Small intestine (tissue), 7 donors: Measurements from ENCODE around the gene GID8. TPM values are rescaled to one million over a fixed set of nuclear protein-coding genes. Genes with fewer than 3 reads are reported as not detected.
"Not testable (repeated sequence)": the region's sequence is repeated elsewhere in the genome, so short reads cannot be mapped to it uniquely, and the experiment has no call there.

Source experiments
- DNase-seq, 2 donors: peaks; one replicate each; pipeline versions ENCODE4 v3.0.0 to v3.0.0-alpha.2; 2013
- FAIRE-seq: peaks from 2 replicates; lab custom pipeline; 2012; peaks lifted over from hg19 to GRCh38; lab: Jason Lieb, UNC
- H3K27ac ChIP-seq, 3 donors: one replicate each; pipeline ENCODE4 v1.5.1; 2013; ENCODE audit warnings: low read length in 2 of 3, mild to moderate bottlenecking in 2 of 3, control low read depth in 1 of 3, inconsistent platforms in 1 of 3, low read depth in 1 of 3, moderate library complexity in 1 of 3
- H3K27me3 ChIP-seq, 3 donors: one replicate each; pipeline ENCODE4 v1.6.1; 2013; ENCODE audit warnings: low read length in 3 of 3, inconsistent platforms in 1 of 3; ENCODE audit not compliant: control insufficient read depth in 3 of 3, insufficient read depth in 3 of 3
- H3K36me3 ChIP-seq, 3 donors: one replicate each; pipeline ENCODE4 v1.6.1; 2013; ENCODE audit warnings: low read length in 3 of 3, inconsistent platforms in 1 of 3, low read depth in 1 of 3, mild to moderate bottlenecking in 1 of 3, moderate library complexity in 1 of 3; ENCODE audit not compliant: control insufficient read depth in 3 of 3, insufficient read depth in 2 of 3
- H3K4me1 ChIP-seq, 3 donors: one replicate each; pipeline ENCODE4 v1.6.1; 2013; ENCODE audit warnings: low read length in 2 of 3, inconsistent platforms in 1 of 3, low read depth in 1 of 3, mild to moderate bottlenecking in 1 of 3, moderate library complexity in 1 of 3; ENCODE audit not compliant: control insufficient read depth in 3 of 3, insufficient read depth in 2 of 3
- H3K4me3 ChIP-seq, 3 donors: one replicate each; pipeline ENCODE4 v1.5.1; 2013; ENCODE audit warnings: low read length in 3 of 3, control low read depth in 1 of 3, inconsistent platforms in 1 of 3, low read depth in 1 of 3, mild to moderate bottlenecking in 1 of 3, moderate library complexity in 1 of 3
- H3K9me3 ChIP-seq, 2 donors: one replicate each; pipeline ENCODE4 v1.6.1; 2013; ENCODE audit warnings: low read depth in 1 of 2, low read length in 1 of 2; ENCODE audit not compliant: control insufficient read depth in 2 of 2, insufficient read depth in 1 of 2
- WGBS, 3 donors: extraction: QIAGEN DNeasy Blood & Tissue Kit; methylation state at CpG; one replicate each; pipeline ENCODE4 v1.1.7; 2013; 5-methylcytosine and 5-hydroxymethylcytosine counted together
- polyA plus RNA-seq, 4 donors: library from polyadenylated mRNA; stranded (reverse) in 3 of 4; unstranded in 1 of 4; fragments of 200-250 nt in 3 of 4; fragments of 120-200 nt in 1 of 4; gene quantifications; one replicate each; pipeline versions ENCODE4 v1.2.1 to v1.2.3, GENCODE V29; 2013
- donor health status: healthy with polysubstance abuse.
- donor health status: control.
- donor health status: control.
- donor health status: Bipolar disorder and iron deficiency.
- donor health status: healthy.

The GID8 gene
- polyA plus RNA-seq, 4 donors: 14.3 to 31.0 (median 17.1) TPM

DNA sequence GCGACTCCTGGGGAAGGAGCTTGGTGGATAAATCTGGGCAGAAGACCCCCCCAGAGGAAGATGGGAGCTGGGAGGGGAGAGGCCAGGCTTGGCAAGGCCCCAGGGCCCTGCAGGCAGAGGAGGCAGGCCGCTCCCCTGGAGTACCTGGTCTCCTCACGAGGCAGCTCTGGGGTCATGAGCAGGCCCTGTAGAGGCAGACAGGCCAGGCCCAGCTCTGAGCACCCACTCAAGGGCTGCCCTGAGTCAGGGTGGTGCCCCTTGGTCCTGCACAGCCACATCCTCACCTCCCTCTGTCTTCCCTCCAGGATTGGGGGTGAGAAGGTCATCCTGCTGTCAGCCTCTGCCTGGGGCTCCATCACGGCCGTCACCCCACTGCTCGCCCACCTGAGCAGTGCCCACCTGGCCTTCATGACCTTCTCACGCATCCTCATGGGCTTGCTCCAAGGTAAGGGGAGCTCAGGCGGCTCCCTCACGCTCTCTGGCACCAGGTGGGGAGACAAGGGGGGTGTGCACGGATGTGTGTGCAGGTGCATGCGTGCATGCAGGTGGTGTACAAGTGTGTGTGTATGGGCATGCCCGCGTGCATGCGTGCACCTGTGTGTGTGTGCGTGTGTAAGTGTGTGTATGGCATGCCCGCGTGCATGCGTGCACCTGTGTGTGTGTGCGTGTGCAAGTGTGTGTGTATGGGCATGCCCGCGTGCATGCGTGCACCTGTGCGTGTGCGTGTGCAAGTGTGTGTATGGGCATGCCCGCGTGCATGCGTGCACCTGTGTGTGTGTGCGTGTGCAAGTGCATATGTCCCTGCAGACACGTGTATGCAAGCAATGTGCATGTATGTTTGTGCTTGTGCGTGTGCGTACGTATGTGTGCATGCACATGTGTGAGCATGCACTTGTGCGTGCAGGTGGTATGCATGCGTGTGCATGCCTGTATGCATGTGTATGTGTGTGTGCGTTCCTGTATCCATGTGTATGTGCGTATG lies 19.5 kb downstream of the GID8 start:
- DNase-seq (no peak), FAIRE-seq (no peak)
- no peak overlapping the region for H3K27ac ChIP-seq
- H3K36me3 ChIP-seq: peaks cover 0 to 32% (median 0%) of the 10 kb centered on the region in 3 donors
- H3K4me3 ChIP-seq: no peak overlapping the region
- WGBS, 3 donors: 94 to 96% (median 96%) methylated on average over 34 to 36 of the region's 36 CpGs
- no peaks in the 10 kb centered on the region for H3K9me3 ChIP-seq
- peaks cover 0 to 25% (median 0%) of the 10 kb centered on the region in 3 donors for H3K4me1 ChIP-seq
- no peaks in the 10 kb centered on the region for H3K27me3 ChIP-seq

DNA sequence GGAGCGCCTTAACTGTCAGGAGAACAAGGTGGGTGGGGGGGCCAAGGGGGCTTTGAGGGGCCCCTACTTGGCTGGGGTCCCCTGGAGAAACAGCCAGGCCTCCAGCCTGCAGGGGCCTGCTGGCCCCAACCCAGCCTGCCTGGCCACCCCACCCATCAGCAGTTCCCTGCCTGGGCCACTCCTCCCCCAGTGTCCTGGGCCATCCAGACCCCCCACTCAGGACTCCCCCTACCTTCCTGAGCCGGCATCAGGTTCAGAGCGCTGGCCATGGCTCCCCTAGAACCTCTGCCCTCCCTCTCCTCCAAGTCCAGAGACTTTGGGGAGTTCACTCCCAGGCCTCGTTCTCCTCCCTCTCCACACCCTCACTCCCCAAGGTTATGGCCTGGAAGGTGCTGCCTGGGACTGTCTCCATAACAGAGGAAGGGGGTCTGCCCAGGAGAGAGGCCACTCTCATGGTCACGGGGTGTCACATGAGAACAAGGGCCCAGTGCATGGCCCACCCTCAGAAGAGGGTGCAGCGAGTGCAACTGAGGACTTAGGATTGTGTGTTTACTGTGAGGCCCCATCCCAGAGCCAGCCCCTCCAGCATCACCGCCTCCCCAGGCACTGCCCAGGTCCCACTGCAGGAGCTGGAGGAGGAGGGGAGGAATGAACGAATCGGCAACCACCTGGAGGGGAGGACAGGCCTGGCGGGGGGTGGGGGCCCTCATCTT lies 20.6 kb downstream of the GID8 start:
- no peaks in the 10 kb centered on the region for H3K27me3 ChIP-seq
- no peak overlapping the region for H3K4me3 ChIP-seq
- no peaks in the 10 kb centered on the region for H3K9me3 ChIP-seq
- peaks cover 0 to 42% (median 0%) of the 10 kb centered on the region in 3 donors for H3K36me3 ChIP-seq
- DNase-seq (no peak), FAIRE-seq (no peak)
- H3K27ac ChIP-seq: no peak overlapping the region
- WGBS, 3 donors: 70 to 77% (median 76%) methylated on average over 10 of the region's 10 CpGs
- H3K4me1 ChIP-seq: peaks cover 0 to 17% (median 0%) of the 10 kb centered on the region in 3 donors

DNA sequence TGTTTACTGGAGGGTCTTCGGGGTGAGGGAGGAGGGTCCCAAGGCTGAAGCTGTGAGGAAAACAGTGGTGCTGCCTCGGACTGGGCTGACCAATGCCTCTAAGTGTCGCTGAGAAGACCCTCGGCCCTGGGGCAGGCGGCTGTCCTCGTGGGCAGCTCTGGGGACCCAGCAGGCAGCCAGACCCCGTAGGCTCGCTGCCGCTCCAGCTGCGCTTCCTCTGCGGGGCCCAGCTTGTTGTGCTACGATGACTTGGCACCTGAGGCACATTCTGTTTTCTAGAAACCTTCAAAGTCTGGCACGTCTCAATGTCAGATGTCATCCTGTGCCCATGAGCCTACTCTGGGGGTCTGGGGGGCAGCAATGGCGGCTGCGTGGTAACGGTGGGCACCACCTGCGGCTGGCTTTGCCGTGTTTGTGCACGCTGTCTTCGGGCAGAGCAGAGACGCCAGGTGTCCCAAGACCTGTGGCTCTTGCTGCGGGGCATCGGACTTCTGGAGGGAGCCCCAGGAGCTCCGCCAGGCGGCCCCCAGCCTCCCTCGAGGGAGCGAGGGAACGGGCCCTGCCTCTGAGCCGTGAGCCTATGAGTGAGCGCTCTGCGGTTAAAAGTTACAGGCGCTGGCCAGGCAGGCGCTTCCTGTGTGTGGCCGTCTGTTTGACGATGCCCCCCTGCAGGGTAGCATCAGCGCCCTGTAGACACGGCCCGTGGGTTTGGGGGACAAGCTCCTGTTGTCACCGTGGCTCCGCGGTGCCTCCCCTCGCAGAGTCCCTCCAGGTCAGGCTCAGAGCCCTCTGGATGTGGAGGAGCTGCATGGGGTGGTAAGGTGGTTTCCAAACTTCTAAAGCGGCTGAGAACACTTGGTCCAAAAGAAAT lies 21.4 kb downstream of the GID8 start:
- no peak for DNase-seq
- peaks cover 0 to 50% (median 0%) of the 10 kb centered on the region in 3 donors for H3K36me3 ChIP-seq
- no peak overlapping the region for H3K27ac ChIP-seq
- H3K4me3 ChIP-seq: no peak overlapping the region
- FAIRE-seq: no peak
- H3K27me3 ChIP-seq: no peaks in the 10 kb centered on the region
- no peaks in the 10 kb centered on the region for H3K9me3 ChIP-seq
- 62 to 83% (median 68%) methylated on average over 41 to 43 of the region's 43 CpGs for WGBS, 3 donors
- peaks cover 0 to 10% (median 0%) of the 10 kb centered on the region in 3 donors for H3K4me1 ChIP-seq

DNA sequence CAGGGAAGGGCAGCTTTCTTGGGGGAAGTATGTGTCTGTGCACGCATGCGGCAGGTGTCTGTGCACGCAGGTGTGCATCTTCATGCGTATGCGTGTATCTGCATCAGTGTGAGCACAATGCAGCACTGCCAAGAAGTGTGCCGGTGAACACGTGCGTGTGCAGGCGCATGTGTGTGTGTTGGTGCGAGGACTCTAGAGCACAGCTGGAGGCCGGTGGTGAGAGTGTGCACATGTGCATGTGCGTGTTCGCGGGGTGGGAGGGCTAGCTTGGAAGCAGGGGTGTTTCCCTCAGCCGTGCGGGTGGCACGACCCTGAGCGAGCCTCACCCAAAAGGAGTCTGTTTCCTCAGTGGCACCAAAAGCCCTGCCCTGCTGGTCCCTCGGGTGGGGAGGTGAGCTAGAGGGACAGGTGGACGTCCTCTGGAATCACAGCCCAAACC lies 22.1 kb downstream of the GID8 start:
- Histone ChIP-seq H3K27me3 (no peaks in the 10 kb centered on the region), H3K27ac (no peak overlapping the region), H3K4me3 (no peak overlapping the region), H3K9me3 (no peaks in the 10 kb centered on the region), H3K36me3 (peaks cover 0 to 57% (median 0%) of the 10 kb centered on the region in 3 donors), H3K4me1 (peaks cover 0 to 6% (median 0%) of the 10 kb centered on the region in 3 donors)
- 85 to 92% (median 90%) methylated on average over 20 of the region's 20 CpGs for WGBS, 3 donors
- FAIRE-seq: no peak
- no peak for DNase-seq

DNA sequence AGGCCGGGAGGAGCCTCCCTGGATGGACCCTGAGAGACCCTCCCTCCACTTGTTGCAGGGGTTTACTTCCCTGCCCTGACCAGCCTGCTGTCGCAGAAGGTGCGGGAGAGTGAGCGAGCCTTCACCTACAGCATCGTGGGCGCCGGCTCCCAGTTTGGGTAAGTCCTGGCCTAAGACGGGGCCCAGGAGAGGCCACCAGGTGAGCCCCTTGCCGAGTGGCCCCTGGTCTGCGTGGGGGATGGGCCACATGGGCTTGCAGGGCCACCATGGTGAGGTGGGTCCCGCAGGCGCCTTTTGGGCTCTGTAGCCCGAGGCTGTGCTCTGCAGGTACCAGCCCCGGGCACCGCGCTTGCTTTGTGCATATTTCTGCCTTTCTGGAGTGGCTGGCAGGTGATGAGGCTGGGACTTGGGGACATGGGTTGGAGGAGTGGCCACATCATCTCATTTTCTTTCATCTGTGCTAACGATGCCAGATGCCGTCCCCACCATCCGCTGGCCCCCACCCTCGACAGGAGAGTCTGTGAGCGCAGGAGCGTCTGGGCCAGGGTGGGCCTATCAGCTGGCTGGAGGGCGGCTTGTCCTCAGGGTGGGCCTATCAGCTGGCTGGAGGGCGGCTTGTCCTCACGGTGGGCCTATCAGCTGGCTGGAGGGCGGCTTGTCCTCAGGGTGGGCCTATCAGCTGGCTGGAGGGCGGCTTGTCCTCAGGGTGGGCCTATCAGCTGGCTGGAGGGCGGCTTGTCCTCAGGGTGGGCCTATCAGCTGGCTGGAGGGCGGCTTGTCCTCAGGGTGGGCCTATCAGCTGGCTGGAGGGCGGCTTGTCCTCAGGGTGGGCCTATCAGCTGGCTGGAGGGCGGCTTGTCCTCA lies 22.7 kb downstream of the GID8 start:
- not testable (repeated sequence) for H3K4me1 ChIP-seq, FAIRE-seq, DNase-seq, H3K9me3 ChIP-seq, H3K4me3 ChIP-seq, H3K27me3 ChIP-seq, H3K27ac ChIP-seq
- peaks cover 0 to 61% (median 0%) of the 10 kb centered on the region in 3 donors for H3K36me3 ChIP-seq
- 88 to 90% (median 89%) methylated on average over 23 to 26 of the region's 31 CpGs for WGBS, 3 donors

DNA sequence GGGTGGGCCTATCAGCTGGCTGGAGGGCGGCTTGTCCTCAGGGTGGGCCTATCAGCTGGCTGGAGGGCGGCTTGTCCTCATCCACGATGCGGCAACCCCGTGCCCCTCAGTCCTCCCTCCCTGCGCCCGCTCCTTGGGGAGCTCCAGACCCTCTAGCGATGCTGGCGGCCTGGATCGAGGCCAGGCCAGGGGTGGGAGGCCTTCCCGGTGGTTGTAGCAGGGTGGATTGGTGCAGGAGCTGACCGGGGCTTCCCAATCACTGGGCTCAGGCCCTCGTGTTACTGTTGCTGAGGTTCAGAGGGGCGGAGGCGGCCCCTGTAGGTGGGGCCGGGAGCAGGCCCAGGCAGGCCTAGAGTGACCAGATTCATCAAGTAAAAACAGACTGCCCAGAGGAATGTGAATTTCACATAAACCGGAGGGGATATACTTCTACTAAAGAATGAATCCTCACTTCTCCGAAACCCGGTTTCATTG lies 23.4 kb downstream of the GID8 start:
- Histone ChIP-seq H3K27ac (no peak overlapping the region), H3K4me1 (no peaks in the 10 kb centered on the region), H3K9me3 (no peaks in the 10 kb centered on the region), H3K27me3 (no peaks in the 10 kb centered on the region), H3K4me3 (no peak overlapping the region), H3K36me3 (peaks cover 0 to 58% (median 0%) of the 10 kb centered on the region in 3 donors)
- DNase-seq (no peak), FAIRE-seq (no peak)
- 85 to 88% (median 87%) methylated on average over 18 to 19 of the region's 19 CpGs for WGBS, 3 donors

DNA sequence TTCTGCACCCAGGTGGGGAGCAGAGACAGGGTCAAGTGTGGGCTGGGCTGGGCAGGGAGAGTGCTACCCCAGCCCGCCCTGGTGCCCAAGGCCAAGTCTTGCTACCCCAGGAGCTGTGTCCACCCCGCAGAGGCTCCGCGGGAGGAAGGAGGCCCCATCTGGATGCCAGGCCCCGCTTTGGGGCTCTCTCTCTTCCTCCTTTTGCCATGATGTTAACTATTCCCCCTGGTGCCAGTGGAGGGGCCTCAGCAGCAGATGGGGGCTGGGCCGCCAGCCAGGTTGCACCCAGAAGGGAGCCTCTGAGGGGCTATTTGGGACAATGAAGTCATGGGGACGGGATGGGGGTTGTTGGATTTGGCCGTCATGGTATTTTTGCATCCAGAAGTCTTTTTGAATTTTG lies 23.9 kb downstream of the GID8 start:
- H3K4me3 ChIP-seq: no peak overlapping the region
- 89 to 97% (median 96%) methylated on average over 8 of the region's 8 CpGs for WGBS, 3 donors
- no peaks in the 10 kb centered on the region for H3K27me3 ChIP-seq
- peaks cover 0 to 55% (median 0%) of the 10 kb centered on the region in 3 donors for H3K36me3 ChIP-seq
- no peak for DNase-seq
- no peaks in the 10 kb centered on the region for H3K9me3 ChIP-seq
- FAIRE-seq: no peak
- H3K27ac ChIP-seq: no peak overlapping the region
- no peaks in the 10 kb centered on the region for H3K4me1 ChIP-seq
